ENCODE data around the gene CCDC183.

DNA sequence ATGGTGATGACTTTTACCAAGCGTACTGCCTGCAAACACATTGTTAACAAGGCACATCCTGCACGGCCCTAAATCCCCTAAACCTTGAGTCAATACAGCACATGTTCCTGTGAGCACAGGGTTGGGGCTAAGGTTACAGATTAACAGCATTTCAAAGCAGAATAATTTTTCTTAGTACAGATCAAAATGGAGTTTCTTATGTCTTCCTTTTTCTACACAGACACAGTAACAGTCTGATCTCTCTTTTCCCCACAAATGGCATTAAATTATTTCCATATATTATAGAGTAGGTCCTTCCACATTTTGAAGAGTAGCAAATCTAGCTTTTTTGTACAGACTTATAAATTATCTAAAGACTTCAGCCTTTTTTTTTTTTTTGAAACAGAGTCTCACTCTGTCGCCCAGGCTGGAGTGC, 6.6 kb upstream of the CCDC183 start:
- TF ChIP-seq POLR2A (IDR thresholded peaks at IDR 0.05): no peak
- TF ChIP-seq CTCF (IDR thresholded peaks at IDR 0.05): no peak
